Embryonic facial prominence (tissue), 1 donor: ENCODE results near the gene MYDGF.
"Not testable (repeated sequence)": the region's sequence is repeated elsewhere in the genome, so short reads cannot be mapped to it uniquely, and the experiment has no call there.

ENCODE experiments used
- DNase-seq: peaks from one replicate; pipeline ENCODE4 v3.0.0-alpha.2; 2016; ENCODE audit errors: extremely low spot score

Gene MYDGF

DNA sequence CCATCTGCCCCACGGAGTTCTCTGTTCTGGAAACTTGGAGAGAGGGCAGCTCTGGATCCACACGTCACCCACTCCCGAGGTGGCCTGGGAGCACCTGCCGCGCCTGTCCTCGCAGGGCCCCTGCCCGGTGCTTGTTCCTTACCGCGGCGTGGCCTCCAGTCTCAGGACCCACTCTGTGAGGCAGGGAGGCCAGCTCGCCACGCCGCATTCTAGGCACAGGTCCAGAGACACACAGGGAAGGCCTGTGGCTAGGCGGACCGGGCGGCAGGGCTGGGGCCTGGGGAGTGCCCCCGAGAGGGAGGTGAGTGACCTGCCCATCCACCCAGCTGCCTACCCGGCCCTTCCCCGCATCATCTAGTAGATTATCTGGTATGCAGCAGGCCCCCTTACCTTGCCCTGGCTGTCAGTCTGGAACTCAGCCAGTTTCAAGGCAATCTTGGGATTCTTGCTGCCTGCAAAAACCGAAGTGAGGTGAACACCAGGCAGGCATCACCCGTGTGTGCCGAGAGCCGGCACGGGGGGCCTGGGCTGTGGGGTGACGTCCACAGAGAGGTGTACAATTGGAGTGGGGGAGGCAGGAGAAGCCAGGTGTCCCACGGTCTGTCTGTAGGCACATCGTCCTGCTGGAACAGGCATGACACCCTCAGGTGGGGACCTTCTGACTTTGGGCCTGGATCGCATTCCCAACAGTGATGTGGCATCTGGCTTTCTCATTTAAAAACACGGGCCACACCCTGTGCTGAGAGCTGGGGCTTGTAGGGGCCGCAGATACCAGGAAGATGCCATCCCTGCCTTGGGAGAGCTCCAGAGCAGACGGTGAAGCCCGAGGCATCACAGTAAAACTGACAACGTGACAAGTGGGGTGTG lies 29.9 kb upstream of the MYDGF start:
- DNase-seq: no peak

DNA sequence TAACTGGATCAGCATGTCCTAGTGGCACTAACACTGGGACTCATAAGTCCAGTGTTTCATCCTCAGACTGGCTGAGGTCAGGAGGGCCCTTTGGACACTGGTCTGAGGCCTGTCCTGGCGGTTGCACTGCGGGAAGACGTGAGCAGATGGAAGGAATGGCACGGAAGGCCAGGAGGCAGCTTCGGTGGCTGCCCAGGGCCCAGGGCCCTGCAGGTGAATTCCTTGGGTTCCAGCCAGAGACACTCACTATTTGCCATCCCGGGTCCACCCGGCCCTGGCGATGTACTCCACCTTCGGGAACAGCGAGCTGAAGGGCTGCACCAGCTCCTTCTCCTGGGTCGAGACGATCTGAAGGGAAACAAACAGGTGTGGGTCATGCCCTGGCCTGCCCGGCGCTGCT lies 27.2 kb upstream of the MYDGF start:
- no peak for DNase-seq

GRCh38 chr19:4695224-4695731 lies 25.1 kb upstream of the MYDGF start:
- no peak for DNase-seq

DNA sequence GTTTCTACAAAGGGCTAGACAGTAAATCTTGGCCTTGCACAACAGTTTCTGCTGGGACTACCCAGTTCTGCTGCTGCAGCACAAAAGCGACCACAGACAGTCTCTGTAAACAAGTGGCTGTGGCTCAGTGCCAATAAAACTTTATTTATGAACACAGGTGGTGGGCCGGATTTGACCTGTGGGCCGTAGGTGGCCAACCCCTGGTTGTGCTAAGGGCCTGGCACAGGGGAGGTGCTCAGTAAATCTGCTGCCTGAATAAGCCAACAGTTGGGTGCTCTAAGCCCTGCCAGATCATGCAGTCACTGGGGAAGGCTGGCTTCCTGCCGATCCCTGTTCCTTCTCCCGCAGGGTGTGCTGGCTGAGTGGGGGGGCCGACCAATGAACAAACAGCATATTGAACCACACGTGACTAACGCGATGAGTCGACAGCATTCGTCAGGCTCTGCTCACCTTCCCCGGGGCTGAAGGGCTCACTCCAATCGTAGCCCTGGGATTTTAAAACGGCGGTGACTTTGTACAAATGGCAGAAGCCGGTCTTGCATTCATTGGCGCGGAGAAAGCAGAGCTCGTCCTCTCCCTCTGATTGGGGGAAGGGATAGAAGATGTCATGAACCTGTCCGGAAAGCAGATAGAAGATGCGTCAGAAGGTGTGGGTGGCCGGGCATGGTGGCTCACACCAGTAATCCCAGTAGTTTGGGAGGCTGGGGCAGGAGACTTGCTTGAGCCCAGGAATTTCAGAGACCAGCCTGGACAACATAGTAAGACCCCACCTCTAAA lies 24.3 kb upstream of the MYDGF start:
- DNase-seq: no peak

GRCh38 chr19:4693471-4694121 lies 23.5 kb upstream of the MYDGF start:
- DNase-seq: no peak

- DNase-seq: no peak
These were observed 22.9 kb upstream of the MYDGF start for GRCh38 chr19:4693078-4693350.

DNA sequence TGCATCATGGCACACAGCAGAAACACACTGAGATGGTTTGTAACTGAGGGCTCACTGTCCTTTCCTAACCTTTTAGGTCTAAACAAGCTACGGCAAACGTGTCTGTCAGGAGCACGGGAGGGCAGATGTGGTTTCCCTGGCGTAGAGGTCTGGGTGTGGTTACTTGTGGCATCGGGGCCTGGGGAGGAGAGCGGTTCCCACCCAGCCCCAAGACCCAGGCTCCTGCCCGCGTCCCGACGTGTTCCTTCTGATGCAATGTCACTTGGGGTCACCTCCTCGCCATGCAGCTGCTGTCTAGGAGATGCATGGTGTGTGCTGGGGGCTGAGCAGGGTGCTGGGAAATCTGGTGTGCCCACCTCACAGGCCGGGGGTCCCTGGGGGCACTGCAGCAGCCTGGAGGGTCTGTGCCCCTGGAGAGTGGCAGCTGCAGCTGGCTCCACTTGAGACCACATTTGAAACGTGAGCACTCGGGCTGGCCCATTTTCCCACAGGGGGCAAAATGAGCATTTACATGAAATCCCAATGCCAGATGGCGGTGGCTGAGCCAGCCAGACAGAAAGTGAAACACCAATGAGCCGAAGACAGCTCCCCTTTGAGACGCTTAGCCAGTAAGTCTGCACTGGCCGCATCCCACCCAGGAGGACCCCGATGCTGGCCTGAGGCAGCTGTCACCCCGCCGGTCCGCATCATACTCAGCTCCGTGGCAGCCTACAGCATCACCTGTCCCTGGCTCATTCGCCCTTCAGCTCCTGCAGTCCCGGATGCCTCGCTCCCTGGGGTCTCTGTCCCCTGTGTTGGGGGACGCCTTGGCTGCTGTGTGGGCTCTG lies 22.3 kb upstream of the MYDGF start:
- no peak for DNase-seq

DNA sequence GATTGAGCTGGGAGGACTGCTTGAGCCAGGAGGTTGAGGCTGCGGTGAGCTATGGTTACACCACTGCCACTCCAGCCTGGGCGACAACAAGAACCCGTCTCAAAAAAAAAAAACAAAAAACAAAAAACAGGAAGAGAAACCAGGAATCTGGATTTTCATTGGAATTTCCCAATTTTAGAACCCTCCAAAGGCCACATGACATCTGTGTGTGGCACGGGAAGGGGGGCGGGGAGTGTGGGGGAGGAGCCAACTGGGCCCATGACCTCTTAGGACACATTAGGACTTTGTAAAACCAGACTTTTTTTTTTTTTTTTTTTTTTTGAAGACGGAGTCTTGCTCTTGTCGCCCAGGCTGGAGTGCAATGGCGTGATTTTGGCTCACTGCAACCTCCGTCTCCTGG lies 21.2 kb upstream of the MYDGF start:
- DNase-seq: no peak

GRCh38 chr19:4690361-4690760 lies 20.2 kb upstream of the MYDGF start:
- DNase-seq: no peak

GRCh38 chr19:4689403-4689802 lies 19.3 kb upstream of the MYDGF start:
- no peak for DNase-seq

GRCh38 chr19:4688587-4688986 lies 18.4 kb upstream of the MYDGF start:
- no peak for DNase-seq

DNA sequence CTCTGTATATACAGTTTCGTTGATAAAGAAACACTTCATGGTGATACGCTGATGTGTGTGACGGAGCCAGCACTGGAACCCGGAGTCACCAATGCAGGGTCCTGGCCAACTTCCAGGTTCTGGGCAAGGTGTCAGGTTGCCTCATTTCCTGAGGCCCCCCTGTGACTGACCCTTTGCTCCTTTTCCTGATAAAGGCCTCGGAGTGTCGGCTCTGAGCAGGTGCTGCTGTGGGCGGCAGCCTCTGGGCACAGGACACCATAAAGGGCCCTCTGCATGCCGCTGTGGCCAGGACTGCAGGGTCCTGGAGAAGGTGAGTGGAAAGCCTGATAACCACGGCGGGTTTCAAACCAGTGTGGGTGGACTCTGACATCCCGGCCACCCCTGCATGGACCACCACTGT lies 17.3 kb upstream of the MYDGF start:
- no peak for DNase-seq

GRCh38 chr19:4686700-4687099 lies 16.6 kb upstream of the MYDGF start:
- DNase-seq: no peak

- DNase-seq: no peak
These were observed 14.4 kb upstream of the MYDGF start for GRCh38 chr19:4684312-4685095.

DNA sequence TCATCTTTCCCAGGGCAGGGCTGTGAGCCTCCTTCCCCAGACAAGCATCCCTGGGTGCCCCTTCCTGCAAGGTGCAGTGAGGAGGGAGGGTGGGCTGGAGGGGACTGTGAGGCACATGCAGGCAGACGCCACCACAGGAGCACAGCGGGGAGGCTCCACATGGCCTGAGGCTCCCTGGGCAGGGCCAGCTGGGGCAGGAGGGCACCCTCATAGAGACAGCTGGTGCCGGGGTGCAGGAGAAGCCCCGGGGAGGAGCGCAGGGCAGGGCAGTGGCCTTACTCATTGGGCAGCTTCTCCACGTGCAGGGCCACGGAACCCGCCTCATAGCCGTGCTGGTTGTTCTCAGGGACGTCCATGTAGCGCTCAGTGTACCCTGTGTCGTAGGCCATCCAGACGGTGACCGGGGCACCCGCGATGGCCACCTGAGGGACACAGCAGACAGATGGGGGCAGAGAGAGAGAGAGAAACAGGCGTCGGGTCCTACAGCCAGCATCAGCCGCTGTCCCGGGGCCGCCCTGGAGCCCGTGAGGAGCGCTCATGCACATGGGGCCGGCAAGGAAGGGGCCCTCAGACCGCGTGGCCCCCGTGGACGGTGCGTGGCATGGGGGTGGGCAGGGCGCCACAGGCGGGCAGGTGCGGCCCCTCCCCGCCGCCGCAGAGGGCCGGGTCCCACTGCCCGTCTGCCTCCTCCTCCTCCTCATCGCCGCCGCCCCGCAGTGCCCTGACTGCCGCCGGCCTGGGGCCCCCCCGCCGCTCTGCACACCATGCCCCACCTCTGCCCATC lies 12.5 kb upstream of the MYDGF start:
- no peak for DNase-seq

DNA sequence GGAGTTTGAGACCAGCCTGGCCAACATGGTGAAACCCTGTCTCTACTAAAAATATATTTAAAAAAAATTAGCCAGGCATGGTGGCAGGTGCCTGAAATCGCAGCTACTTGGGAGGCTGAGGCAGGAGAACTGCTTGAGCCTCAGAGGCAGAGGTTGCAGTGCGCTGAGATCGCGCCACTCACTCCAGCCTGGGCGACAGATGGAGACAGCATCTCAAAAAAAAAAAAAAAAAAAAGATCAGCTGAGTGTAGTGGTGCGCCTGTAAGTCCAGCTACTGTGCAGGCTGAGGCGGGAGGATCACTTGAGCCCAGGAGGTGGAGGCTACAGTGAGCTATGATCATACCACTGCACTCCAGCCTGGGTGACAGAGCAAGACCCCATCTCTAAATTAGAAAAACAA lies 9.9 kb upstream of the MYDGF start:
- not testable (repeated sequence) for DNase-seq

DNA sequence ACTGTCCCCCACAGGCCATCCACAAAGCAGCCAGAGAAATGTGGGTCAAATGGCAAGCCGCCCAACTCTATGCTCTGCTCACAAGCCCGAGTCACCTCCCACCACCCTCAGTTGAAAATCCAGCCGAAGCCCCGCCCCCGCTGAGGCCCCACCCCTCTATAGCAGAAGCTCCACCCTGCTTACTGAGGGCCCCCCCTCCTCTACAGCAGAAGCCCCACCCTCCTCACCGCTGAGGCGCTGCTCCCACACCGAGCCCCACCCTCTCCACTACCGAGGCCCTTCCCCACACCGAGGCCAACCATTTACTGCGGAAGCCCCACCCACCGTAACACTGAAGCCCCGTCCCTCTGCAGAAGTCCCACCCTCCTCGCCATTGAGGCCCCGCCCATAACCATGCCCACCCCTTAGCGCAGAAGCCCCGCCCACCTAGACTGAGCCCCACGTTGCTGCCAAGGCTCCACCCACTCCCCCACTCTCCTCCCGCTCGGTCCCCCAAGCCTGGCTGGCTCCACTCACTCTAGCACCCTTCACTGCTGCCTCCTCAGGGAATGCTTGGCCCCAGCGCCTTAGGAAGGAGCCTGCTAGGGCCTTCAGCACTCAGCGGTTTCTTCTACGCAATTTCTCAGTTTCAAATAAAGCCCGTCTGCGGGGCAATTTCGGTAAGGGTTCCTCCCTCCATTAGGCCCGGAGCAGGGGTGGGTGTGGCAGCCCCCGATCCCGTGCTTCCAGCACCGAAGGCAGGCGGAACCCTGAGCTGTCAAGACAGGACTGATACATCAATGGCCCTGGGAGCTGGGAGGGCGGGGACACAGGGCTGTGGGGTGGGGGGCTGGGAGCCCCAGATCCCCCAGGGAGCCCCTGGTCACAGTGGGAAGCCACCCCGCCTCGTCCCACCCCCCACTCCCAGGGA lies 9.0 kb upstream of the MYDGF start:
- no peak for DNase-seq

- no peak for DNase-seq
These were observed 7.0 kb upstream of the MYDGF start for GRCh38 chr19:4676955-4677731.
